ENCODE results near the gene ANK2.

GRCh38 chr4:113404841-113405240 lies 355.4 kb downstream of the ANK2 start:
- TF ChIP-seq CTCF (IDR thresholded peaks at IDR 0.05; ENCODE audit: insufficient read depth, low read length) (no peak), POLR2AphosphoS5 (IDR thresholded peaks at IDR 0.05; ENCODE audit: low read depth) (no peak)
